HG02610 (cell line): Measurements from ENCODE around the gene PNMA5.

Experiments
- ATAC-seq: cut with Tn5 transposase; IDR thresholded peaks from one replicate; pipeline ENCODE4 v1.9.1; 2021; ENCODE audit warnings: mild to moderate bottlenecking, moderate library complexity; ENCODE audit not compliant: unreplicated experiment

PNMA5 gene

GRCh38 chrX:152958524-152959465 is 35.1 kb downstream of the PNMA5 start:
- ATAC-seq = peak; percentile 93

- peak; percentile 26 for ATAC-seq
These were observed 35.9 kb downstream of the PNMA5 start for GRCh38 chrX:152958047-152958446.

- no peak for ATAC-seq
These were observed 43.1 kb downstream of the PNMA5 start for GRCh38 chrX:152950786-152951185.

DNA sequence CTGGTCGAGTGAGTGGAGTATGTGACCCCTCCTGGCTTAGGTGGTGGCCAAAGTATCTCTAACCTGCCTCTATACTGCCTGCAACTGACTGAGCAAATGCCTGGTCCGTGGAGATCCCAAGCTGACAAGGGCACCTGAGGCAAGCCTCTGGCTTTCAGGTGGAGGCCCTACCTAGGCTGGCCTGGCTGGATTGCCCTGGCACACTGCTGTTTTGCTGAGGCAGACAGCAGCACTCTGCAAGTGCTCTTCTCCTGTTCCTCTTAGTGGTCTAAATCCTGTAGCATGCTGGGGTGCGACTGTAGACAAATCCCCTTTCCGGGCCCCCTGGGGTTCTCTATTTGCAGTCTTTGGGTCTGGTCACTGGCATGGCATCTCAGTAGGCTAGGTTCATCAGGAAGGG is 44.8 kb downstream of the PNMA5 start:
- no peak for ATAC-seq

DNA sequence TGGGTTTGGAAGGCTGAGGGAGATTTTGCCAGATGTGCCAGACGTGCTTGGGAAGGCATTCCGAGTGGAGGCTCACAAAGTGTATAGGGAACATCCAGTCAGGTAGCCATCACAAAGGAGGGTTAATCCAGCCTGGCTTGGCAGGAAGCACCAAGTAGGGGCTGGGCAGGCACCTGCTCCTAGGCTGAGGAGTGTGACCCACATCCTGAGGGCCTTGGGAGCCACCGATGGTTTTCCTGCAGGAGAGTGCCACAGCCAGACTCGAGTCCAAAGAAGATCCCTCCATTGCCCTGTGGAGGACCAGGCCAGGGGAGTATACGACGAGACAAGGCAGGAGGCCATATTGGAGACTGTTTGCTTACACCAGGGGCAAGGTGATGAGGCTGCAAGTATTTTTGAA is 47.2 kb downstream of the PNMA5 start:
- ATAC-seq = no peak

DNA sequence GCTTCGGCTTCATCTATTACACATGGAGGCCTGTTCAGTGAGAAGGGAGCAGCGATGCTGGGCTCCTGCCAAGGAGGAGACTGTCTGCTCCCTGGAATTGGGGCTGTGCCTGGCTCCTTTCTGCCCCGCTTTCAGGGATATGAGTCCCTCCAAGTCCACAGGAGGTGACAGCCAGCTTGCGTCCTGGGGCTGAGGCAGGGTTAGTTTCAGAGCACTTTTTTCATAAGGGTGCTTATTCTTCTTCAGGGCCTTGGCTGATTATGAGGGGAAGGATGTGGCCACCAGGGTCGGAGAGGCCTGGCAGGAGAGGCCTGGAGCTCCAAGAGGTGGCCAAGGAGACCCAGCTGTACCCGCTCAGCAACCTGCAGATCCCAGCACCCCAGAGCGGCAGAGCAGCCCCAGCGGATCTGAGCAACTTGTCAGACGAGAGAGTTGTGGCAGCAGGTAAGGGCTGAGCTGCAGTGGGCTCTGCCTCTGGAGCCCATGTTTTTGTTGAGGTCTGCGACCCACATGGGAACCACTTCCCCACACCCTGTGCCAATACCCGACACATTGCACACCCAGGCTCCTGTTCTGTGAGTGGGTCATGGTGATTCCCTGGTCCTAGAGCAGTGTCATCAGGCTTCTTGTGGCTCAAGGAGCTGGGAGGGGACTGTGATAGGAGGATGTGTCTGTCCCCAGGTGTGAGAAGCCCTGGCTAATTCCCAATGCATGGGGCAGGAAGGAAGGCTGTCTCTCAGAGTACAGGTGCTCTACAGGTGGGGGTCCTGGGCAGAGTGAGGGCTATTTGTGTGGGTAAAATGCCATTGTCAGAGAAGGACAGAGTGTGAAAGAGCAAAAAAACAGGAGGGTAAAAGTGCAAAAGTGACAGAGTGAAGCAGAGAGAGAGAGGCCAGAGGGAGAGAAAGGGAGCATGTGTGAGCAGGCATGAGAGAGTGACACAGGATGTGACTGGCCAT is 48.6 kb downstream of the PNMA5 start:
- ATAC-seq = no peak

DNA sequence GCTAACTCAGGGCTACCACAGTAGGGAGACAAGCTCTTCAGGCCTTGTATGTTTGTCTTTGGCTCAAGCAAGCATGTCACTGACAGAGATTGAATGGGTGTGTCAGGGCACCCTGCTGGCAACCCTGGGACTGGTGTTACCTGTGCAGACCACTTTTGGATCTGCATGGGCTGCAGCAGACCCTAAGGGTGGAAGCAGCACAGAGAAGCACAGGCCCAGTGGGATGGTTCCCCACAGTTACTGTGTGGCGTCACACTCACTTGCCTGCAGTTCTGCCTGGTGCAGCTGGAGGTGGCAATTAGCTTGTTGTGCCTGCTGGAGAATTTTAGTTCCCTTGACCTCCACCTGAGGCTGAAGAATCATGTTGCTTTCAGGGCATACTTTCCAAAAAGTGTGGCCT is 50.1 kb downstream of the PNMA5 start:
- no peak for ATAC-seq

- ATAC-seq = no peak
These were observed 51.9 kb downstream of the PNMA5 start for GRCh38 chrX:152942077-152942442.

DNA sequence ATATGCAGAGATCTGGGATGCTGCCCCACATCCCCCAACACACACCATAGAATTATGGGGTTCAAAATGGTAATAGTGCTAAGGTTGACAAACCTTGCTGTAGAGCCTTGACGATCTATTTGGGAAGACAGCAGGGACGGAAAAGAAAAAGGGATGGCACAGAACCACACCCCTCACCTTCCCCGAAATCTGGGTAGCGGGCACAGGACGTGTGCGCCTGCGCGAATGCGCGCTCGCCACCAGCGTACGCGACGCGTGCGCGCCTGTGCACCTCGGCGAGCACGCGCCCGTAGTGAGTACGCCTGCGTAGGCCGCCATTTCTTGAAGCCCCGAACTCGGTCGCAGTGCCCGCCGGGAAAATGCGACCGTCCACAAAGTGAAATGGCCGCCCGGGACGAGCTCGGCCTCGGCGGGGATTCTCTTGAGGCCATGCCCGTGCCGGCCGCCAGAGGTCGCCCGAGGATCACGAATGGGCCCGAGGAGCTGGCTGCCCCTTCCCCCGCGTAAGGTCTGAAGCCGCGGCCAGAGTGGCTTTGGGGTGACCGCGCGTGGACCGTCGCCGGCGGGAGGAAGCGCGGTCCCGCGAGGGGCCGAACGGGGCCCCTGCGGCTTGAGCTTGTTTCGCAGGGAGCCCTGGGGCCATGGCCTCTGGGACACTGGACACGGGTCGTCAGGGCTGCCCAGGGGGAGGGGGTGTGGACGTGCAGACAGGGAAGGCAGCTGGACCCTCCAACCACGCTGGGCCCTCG is 52.4 kb downstream of the PNMA5 start:
- peak; percentile 86 for ATAC-seq
